Left ventricle myocardium inferior (tissue), 1 donor: ENCODE measurements around the gene HTR6. TPM values are rescaled to one million over a fixed set of nuclear protein-coding genes. Genes with fewer than 3 reads are reported as not detected.

Experiments
- DNase-seq: peaks from one replicate; pipeline ENCODE4 v3.0.0-alpha.2; 2020
- H3K27ac ChIP-seq: fragments of 200-600 bp; replicated peaks from 2 replicates; pipeline ENCODE4 v1.8.0; 2021
- H3K27me3 ChIP-seq: fragments of 200-600 bp; 2 replicates; pipeline ENCODE4 v1.8.0; 2021; ENCODE audit warnings: low read depth
- H3K36me3 ChIP-seq: fragments of 200-600 bp; 2 replicates; pipeline ENCODE4 v1.8.0; 2021
- H3K4me1 ChIP-seq: fragments of 200-600 bp; 2 replicates; pipeline ENCODE4 v1.8.0; 2021
- H3K4me3 ChIP-seq: fragments of 200-600 bp; 2 replicates; pipeline ENCODE4 v1.8.0; 2021; ENCODE audit warnings: mild to moderate bottlenecking, moderate library complexity
- H3K9me3 ChIP-seq: fragments of 200-600 bp; replicated peaks from 2 replicates; pipeline ENCODE4 v1.8.0; 2021
- intact Hi-C: fragments of 100-400 bp; cut with micrococcal nuclease; formaldehyde crosslinking; loops from one replicate; pipeline ENCODE4 v1.11.0; 2022
- long read RNA-seq: library from polyadenylated mRNA; unstranded; transcript quantifications from one replicate; pipeline ENCODE4 v2.0.0, GENCODE V29; 2021
- total RNA-seq: library from RNA; stranded (reverse); fragmentation: NEBNext Ultra II Directional; extraction: Animal tissue kit (Norgen Biotek cat#: 25700); gene quantifications from one replicate; pipeline ENCODE4 v1.2.1, GENCODE V29; 2021
- TF ChIP-seq, protein P1 (sequence below): fragments of 200-600 bp; IDR thresholded peaks from 2 replicates; pipeline ENCODE4 v1.8.0; 2021; ENCODE audit warnings: antibody characterized with exemption, mild to moderate bottlenecking, borderline replicate concordance
- donor health status: DM: no; HTN: yes; CAD: no; lungs with severe emphysema.

HTR6 gene
- not detected for total RNA-seq
- long read RNA-seq = 0 reads

DNA sequence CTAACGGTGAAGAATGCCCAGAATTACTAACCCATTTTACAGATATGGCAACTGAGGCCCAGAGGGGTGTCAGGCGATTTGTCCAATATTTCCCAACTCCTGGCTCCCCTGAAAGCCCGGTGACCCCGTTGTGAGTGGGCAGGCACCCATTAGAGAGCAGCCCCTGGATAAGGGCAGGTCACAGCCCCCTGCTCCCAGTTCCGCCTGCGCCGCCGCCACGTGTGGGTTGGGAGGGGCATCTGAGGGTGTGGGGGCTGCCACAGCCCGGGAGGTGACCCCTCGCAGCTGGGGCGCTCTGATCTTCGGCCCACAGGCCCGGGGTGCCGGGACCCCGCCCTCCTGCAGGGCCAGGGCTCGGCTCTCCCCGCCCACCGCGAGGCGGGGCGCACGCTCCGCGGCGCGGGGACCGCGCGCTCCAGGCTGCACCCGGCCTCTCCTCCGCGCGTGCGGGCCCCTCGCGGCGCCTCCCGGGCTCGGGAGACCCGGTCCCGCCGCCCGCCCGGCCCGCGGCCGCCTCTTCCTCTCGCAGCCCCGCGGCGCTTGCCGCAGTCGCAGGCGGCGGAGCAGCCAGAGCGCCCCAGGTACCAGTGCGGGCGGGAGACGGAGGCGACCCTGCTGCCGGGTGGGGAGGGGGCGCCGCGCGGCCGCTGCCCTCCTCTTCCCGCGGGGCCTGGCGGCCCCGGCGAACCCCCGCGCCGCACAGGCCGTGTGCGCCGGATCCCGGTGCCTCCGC lies at the start of gene HTR6:
HTR6 (plus strand) TSS at position 423 of the 733 bp plus-strand sequence. CDS start 879 bp downstream, outside the sequence.
- peak within 1 kb of the TSS; percentile 55 for H3K4me3 ChIP-seq
- no peaks in the 10 kb centered on the region for H3K9me3 ChIP-seq
- peaks cover 20% of the 10 kb centered on the region for H3K4me1 ChIP-seq
- peaks cover 79% of the 10 kb centered on the region for H3K27me3 ChIP-seq
- intact Hi-C loops = no loop called here
- TF ChIP-seq, protein P1, sequence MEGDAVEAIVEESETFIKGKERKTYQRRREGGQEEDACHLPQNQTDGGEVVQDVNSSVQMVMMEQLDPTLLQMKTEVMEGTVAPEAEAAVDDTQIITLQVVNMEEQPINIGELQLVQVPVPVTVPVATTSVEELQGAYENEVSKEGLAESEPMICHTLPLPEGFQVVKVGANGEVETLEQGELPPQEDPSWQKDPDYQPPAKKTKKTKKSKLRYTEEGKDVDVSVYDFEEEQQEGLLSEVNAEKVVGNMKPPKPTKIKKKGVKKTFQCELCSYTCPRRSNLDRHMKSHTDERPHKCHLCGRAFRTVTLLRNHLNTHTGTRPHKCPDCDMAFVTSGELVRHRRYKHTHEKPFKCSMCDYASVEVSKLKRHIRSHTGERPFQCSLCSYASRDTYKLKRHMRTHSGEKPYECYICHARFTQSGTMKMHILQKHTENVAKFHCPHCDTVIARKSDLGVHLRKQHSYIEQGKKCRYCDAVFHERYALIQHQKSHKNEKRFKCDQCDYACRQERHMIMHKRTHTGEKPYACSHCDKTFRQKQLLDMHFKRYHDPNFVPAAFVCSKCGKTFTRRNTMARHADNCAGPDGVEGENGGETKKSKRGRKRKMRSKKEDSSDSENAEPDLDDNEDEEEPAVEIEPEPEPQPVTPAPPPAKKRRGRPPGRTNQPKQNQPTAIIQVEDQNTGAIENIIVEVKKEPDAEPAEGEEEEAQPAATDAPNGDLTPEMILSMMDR = no peak
- no peaks in the 10 kb centered on the region for H3K36me3 ChIP-seq
- no peak within 1 kb of the TSS for H3K27ac ChIP-seq
- no peak for DNase-seq

DNA sequence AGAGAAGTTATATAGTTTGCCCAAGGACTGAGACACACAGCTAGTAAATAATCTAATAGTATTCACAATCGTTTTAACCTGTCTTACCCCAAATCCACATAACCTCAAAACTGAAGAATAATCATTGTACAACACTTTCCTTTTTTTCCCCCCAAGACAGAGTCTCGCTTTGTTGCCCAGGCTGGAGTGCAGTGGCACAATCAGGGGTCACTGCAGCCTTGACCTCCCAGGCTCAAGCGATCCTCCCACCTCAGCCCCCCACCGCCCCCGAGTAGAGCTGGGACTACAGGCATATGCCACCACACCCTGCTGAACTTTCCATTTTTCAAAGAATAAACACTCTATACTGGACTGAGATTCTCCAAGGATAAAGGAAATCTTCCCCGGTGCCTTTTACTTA lies 49.2 kb upstream of the HTR6 start:
- peaks cover 18% of the 10 kb centered on the region for H3K36me3 ChIP-seq
- intact Hi-C loops = no loop called here
- DNase-seq = no peak
- no peak overlapping the region for H3K4me3 ChIP-seq
- peak overlapping the region; percentile 12 for H3K27ac ChIP-seq
- TF ChIP-seq, protein P1 = no peak
- H3K9me3 ChIP-seq = no peaks in the 10 kb centered on the region
- peaks cover 50% of the 10 kb centered on the region for H3K4me1 ChIP-seq
- H3K27me3 ChIP-seq = no peaks in the 10 kb centered on the region

DNA sequence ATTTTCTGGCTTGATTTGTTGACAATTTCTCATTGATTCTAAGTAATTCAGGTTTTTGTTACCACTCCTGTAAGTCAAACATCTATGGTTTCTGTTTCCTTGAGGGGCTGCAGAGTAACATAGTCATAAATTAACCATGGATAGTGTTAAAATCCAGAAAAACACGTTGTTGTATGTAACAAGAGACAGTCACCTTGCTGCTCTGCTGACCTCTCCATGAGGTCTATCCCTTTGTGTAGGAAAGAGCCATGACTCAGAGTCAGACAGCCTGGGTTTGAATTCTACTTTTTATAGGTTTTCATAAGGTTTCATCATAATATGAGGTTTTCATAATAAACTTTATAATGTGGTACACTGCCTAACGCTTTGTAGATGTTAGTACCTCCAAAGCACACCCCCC lies 48.2 kb upstream of the HTR6 start:
- Histone ChIP-seq H3K4me3 (no peak overlapping the region), H3K4me1 (peaks cover 55% of the 10 kb centered on the region), H3K36me3 (peaks cover 18% of the 10 kb centered on the region), H3K27me3 (no peaks in the 10 kb centered on the region), H3K9me3 (no peaks in the 10 kb centered on the region), H3K27ac (no peak overlapping the region)
- no peak for DNase-seq
- intact Hi-C loops = no loop called here
- TF ChIP-seq, protein P1 = no peak

DNA sequence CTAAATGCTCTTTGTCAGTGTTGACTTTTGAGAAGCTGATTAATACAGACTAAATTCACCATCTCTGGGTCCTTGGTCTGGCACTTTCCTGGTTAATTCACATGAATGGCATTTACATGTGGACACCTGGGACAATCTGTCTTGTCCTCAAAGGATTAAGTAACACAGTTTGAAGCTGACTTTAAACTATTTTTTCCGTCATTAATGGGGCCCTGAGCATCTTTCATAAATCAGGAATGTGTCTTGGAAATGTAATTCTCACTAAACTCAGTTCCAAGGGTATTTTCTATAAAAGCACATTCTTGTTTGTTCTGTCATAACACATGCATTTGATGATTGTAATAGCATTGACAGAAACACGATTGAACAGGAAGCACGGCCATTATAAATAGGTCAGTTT lies 47.3 kb upstream of the HTR6 start:
- Histone ChIP-seq H3K4me1 (peaks cover 60% of the 10 kb centered on the region), H3K27me3 (no peaks in the 10 kb centered on the region), H3K36me3 (peaks cover 18% of the 10 kb centered on the region), H3K27ac (no peak overlapping the region), H3K4me3 (no peak overlapping the region), H3K9me3 (no peaks in the 10 kb centered on the region)
- DNase-seq = no peak
- TF ChIP-seq, protein P1 = no peak
- intact Hi-C loops = no loop called here

DNA sequence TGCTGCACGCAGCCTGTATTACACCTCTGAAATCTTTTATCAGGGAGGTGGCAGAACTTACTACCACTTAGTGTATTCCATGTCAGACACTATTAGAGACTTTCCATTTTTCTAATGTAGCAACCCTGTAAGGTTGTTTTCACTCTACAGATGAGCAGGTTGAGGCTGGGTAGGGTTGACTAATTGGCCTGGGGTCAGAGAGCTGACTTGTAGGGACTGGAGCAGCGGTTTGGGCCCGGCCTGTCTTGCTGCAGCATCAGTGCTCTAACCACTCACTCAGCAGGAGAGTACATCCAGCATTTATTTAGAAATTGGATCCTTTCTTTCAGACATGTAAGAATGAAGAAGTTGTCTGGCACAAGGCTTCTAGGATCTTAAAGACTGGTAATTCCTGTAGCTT lies 46.2 kb upstream of the HTR6 start:
- Histone ChIP-seq H3K9me3 (no peaks in the 10 kb centered on the region), H3K27ac (no peak overlapping the region), H3K36me3 (peaks cover 24% of the 10 kb centered on the region), H3K4me3 (no peak overlapping the region), H3K27me3 (no peaks in the 10 kb centered on the region), H3K4me1 (peaks cover 53% of the 10 kb centered on the region)
- intact Hi-C loops = no loop called here
- TF ChIP-seq, protein P1 = no peak
- no peak for DNase-seq
